ENCODE results near the gene RAN.
A peak's percentile ranks its signal among the peaks of the same experiment; 100 is the strongest.
"Not testable (repeated sequence)": the region's sequence is repeated elsewhere in the genome, so short reads cannot be mapped to it uniquely, and the experiment has no call there.

RAN gene

DNA sequence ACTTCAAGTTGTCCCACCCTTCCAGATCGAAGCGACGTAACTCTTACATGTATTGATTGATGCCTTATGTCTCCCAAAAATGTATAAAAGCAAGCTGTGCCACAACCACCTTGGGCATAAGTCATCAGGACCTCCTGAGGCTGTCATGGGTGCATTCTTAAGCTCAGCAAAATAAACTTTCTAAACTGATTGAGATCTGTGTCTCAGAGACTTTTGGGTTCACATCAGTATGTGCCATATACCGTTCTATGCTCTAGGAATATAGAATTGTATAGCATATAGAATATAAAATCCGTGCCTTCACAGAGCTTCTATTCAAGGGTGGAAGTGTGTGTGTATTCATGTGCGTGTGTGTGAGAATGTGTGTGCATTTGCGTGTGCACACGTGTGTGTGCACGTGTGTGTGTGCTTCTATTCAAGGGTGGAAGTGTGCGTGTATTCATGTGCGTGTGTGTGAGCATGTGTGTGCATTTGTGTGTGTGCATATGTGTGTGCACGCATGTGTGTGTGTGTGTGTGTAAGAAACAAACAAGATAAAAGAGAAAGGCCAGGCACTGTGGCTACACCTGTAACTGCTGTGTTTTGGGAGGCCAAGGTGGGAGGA lies 21.3 kb upstream of the RAN start:
- Histone ChIP-seq H3K36me3 (ENCODE audit: control insufficient read depth, insufficient read depth, low read length) (no peaks in the 10 kb centered on the region), H3K4me3 (ENCODE audit: extremely low read depth, insufficient read depth, low read length, poor library complexity, severe bottlenecking) (no peak overlapping the region), H3K9me3 (ENCODE audit: control insufficient read depth, low read length) (no peaks in the 10 kb centered on the region), H3K4me1 (ENCODE audit: control insufficient read depth, insufficient read depth, low read length, poor library complexity, severe bottlenecking) (no peaks in the 10 kb centered on the region), H3K27ac (ENCODE audit: low read depth, low read length, severe bottlenecking) (no peak overlapping the region)
- 90 to 92% methylated on average over 8 to 10 of the region's 12 CpGs for WGBS, 2 experiments (ENCODE audit: insufficient coverage in 2 of 2)

DNA sequence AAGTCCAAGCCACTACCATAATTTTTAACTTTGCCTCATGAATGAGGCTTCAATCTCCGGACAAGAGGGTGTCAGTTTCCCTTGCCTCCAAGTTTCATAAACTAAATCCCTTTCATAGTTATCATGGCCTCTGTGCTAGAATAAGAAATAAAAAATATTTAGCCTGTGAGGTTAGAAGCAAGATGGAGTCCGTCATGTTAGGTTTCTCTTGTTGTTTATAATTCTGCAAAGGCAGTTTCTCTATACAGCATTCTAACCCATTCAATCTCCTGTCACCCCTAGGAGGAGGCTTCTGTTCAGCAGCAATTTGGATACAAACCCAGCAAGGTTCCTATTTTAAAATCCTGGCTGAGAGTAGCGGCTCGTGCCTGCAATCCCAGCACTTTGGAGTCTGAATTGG lies 15.8 kb upstream of the RAN start:
- H3K9me3 ChIP-seq (ENCODE audit: control insufficient read depth, low read length) = peaks cover 7% of the 10 kb centered on the region
- no peak overlapping the region for H3K27ac ChIP-seq (ENCODE audit: low read depth, low read length, severe bottlenecking)
- no peak overlapping the region for H3K4me3 ChIP-seq (ENCODE audit: extremely low read depth, insufficient read depth, low read length, poor library complexity, severe bottlenecking)
- no peaks in the 10 kb centered on the region for H3K4me1 ChIP-seq (ENCODE audit: control insufficient read depth, insufficient read depth, low read length, poor library complexity, severe bottlenecking)
- H3K36me3 ChIP-seq (ENCODE audit: control insufficient read depth, insufficient read depth, low read length) = no peaks in the 10 kb centered on the region
- WGBS, 2 experiments (ENCODE audit: insufficient coverage in 2 of 2) = 95% methylated on average over 2 of the region's 4 CpGs; no CpG with 5 or more reads in 1 of the 2 experiments

DNA sequence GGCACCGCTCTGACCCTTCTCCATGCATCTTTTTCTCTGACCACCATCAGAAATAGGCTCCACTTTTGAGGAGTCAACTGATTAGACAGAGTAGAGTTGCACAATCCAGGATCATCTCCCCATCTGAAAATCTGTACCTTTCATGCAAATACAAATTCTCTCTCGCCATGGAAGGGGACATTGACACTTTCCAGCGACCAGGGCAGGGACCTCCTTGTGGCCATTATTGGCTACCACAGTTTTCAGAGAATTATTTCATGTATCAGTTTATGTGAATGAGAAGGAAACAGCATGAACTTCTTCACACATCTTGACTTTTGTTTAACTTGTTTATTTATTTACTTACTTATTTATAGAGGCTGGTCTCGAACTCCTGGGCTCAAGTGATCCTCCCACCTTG lies 13.8 kb upstream of the RAN start:
- Histone ChIP-seq H3K4me1 (ENCODE audit: control insufficient read depth, insufficient read depth, low read length, poor library complexity, severe bottlenecking) (no peaks in the 10 kb centered on the region), H3K9me3 (ENCODE audit: control insufficient read depth, low read length) (peaks cover 7% of the 10 kb centered on the region), H3K4me3 (ENCODE audit: extremely low read depth, insufficient read depth, low read length, poor library complexity, severe bottlenecking) (no peak overlapping the region), H3K27ac (ENCODE audit: low read depth, low read length, severe bottlenecking) (no peak overlapping the region), H3K36me3 (ENCODE audit: control insufficient read depth, insufficient read depth, low read length) (no peaks in the 10 kb centered on the region)
- WGBS, 2 experiments (ENCODE audit: insufficient coverage in 2 of 2) = 80 to 92% methylated on average over 2 of the region's 4 CpGs

DNA sequence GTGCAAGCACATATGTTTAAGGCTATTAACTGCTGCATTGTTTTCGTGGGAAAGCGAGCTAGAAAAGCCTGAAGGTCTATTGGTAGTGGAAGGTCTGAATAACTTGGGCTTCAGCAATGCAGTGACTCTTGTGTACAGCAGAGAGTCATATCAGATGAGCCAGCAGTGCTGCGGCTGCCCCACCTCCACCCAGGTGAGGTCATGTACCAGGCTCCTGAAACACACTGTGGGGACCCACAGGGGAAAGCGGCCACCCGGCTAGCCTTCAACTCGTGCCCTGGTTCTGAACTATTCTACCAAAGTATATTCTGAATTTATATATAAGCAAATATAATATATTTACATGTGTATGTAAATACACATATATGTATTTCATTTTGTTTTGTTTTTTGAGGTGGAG lies 12.7 kb upstream of the RAN start:
- H3K4me3 ChIP-seq (ENCODE audit: extremely low read depth, insufficient read depth, low read length, poor library complexity, severe bottlenecking) = no peak overlapping the region
- 90 to 100% methylated on average over 2 to 3 of the region's 6 CpGs for WGBS, 2 experiments (ENCODE audit: insufficient coverage in 2 of 2)
- H3K27ac ChIP-seq (ENCODE audit: low read depth, low read length, severe bottlenecking) = no peak overlapping the region
- no peaks in the 10 kb centered on the region for H3K36me3 ChIP-seq (ENCODE audit: control insufficient read depth, insufficient read depth, low read length)
- H3K4me1 ChIP-seq (ENCODE audit: control insufficient read depth, insufficient read depth, low read length, poor library complexity, severe bottlenecking) = no peaks in the 10 kb centered on the region
- peaks cover 7% of the 10 kb centered on the region for H3K9me3 ChIP-seq (ENCODE audit: control insufficient read depth, low read length)

DNA sequence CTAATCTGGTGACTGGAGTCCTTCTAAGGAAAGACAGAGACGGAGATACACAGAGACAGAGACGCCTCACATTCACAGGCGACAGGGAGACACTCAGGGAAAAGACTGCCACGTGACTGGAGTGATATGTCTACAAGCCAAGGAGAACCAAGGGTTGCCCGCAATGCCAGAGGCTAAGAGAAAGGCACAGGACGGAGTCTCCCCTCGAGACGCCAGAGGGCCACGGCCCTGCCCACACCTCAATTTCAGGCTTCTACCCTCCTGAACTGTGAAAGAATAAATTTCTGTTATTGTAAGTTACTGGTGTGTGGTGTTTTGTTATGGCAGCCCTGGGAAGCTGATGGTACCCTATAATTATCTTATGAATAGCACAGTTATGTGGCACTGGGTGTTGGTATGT lies 11.6 kb upstream of the RAN start:
- no peak overlapping the region for H3K4me3 ChIP-seq (ENCODE audit: extremely low read depth, insufficient read depth, low read length, poor library complexity, severe bottlenecking)
- H3K4me1 ChIP-seq (ENCODE audit: control insufficient read depth, insufficient read depth, low read length, poor library complexity, severe bottlenecking) = no peaks in the 10 kb centered on the region
- H3K36me3 ChIP-seq (ENCODE audit: control insufficient read depth, insufficient read depth, low read length) = no peaks in the 10 kb centered on the region
- peaks cover 7% of the 10 kb centered on the region for H3K9me3 ChIP-seq (ENCODE audit: control insufficient read depth, low read length)
- no peak overlapping the region for H3K27ac ChIP-seq (ENCODE audit: low read depth, low read length, severe bottlenecking)
- 95% methylated on average over 5 to 8 of the region's 9 CpGs for WGBS, 2 experiments (ENCODE audit: insufficient coverage in 2 of 2)

DNA sequence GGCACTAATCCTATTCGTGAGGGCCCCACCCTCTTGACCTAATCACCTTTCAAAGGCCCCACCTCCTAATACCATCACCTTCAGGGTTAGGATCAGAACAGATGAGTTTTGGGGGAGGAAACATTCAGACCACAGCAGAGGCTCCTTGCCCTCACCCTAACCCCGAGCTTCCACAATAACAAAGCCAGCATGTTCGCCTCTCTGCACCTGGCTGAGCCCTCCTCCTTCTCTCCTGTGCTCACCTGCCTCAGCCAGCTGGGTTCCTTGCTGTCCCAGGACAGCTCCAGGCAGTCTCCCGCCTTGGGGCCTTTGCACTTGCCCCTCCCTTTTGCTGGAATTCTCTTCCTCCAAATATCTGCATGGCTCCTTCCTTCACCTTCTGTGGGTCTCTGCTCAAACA lies 9.7 kb upstream of the RAN start:
- no peaks in the 10 kb centered on the region for H3K9me3 ChIP-seq (ENCODE audit: control insufficient read depth, low read length)
- no peak overlapping the region for H3K4me3 ChIP-seq (ENCODE audit: extremely low read depth, insufficient read depth, low read length, poor library complexity, severe bottlenecking)
- H3K27ac ChIP-seq (ENCODE audit: low read depth, low read length, severe bottlenecking) = no peak overlapping the region
- H3K36me3 ChIP-seq (ENCODE audit: control insufficient read depth, insufficient read depth, low read length) = no peaks in the 10 kb centered on the region
- WGBS, 2 experiments (ENCODE audit: insufficient coverage in 2 of 2) = 85 to 96% methylated on average over 2 to 3 of the region's 4 CpGs
- H3K4me1 ChIP-seq (ENCODE audit: control insufficient read depth, insufficient read depth, low read length, poor library complexity, severe bottlenecking) = no peaks in the 10 kb centered on the region

DNA sequence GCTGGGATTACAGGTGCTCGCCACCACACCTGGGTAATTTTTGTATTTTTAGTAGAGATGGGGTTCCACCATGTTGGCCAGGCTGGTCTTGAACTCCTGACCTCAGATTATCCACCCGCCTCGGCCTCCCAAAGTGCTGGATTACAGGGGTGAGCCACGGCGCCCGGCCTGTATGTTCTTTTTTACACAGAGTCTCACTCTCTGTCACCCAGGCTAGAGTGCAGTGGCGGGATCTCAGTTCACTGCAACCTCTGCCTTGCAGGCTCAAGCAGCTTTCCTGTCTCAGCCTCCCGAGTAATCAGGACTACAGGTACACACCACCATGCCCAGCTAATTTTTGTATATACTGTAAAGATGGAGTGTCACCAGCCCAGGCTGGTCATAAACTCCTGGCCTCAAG lies 9.1 kb upstream of the RAN start:
- 88 to 96% methylated on average over 5 to 7 of the region's 8 CpGs for WGBS, 2 experiments (ENCODE audit: insufficient coverage in 2 of 2)

DNA sequence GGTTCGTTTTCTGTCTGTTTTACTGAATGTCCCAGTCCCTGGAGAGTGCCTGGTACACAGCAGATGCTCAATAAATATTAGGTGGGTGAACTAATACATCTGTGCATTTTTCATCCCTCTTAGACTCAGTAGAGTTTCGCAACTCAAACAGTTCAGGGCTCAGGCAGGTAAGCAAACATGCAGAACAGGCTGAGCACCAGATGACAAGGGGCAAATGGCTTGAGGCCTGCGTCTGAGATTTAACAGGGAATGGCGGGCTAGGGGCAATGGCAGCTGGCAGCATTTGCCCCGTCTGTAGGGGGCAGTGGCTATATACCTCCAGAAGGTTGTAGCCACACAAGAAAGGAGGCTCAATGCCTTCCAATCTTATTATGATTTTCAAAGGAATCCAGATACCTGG lies 8.6 kb upstream of the RAN start:
- Histone ChIP-seq H3K4me3 (ENCODE audit: extremely low read depth, insufficient read depth, low read length, poor library complexity, severe bottlenecking) (no peak overlapping the region), H3K36me3 (ENCODE audit: control insufficient read depth, insufficient read depth, low read length) (no peaks in the 10 kb centered on the region), H3K4me1 (ENCODE audit: control insufficient read depth, insufficient read depth, low read length, poor library complexity, severe bottlenecking) (no peaks in the 10 kb centered on the region), H3K9me3 (ENCODE audit: control insufficient read depth, low read length) (no peaks in the 10 kb centered on the region), H3K27ac (ENCODE audit: low read depth, low read length, severe bottlenecking) (no peak overlapping the region)
- WGBS, 2 experiments (ENCODE audit: insufficient coverage in 2 of 2) = 89 to 93% methylated on average over 2 to 4 of the region's 5 CpGs

More for the DNA sequence above, 9.1 kb upstream of the RAN start:
- H3K4me1 ChIP-seq (ENCODE audit: control insufficient read depth, insufficient read depth, low read length, poor library complexity, severe bottlenecking); H3K27ac ChIP-seq (ENCODE audit: low read depth, low read length, severe bottlenecking); H3K9me3 ChIP-seq (ENCODE audit: control insufficient read depth, low read length); H3K4me3 ChIP-seq (ENCODE audit: extremely low read depth, insufficient read depth, low read length, poor library complexity, severe bottlenecking); H3K36me3 ChIP-seq (ENCODE audit: control insufficient read depth, insufficient read depth, low read length): not testable (repeated sequence)

DNA sequence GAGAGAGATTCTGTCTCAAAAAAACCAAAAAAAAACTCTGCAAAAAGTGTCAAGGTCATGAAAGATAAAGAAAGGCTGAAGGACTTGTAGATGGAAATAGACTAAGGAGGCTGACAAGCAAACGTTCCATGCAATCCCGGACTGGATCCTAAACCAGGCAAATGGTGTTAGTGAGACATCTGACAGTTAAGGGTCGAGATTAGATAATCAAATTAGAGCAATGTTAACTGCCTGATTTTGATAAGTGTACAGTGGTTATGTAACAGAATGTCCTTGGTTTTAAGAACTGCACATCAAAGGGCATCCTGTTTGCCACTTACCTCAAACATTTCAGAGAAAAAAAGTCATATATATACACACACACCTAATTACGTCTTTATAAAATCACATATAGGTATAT lies 3.5 kb upstream of the RAN start:
- WGBS, 2 experiments (ENCODE audit: insufficient coverage in 2 of 2) = 33 to 57% methylated on average over 2 to 3 of the region's 4 CpGs

DNA sequence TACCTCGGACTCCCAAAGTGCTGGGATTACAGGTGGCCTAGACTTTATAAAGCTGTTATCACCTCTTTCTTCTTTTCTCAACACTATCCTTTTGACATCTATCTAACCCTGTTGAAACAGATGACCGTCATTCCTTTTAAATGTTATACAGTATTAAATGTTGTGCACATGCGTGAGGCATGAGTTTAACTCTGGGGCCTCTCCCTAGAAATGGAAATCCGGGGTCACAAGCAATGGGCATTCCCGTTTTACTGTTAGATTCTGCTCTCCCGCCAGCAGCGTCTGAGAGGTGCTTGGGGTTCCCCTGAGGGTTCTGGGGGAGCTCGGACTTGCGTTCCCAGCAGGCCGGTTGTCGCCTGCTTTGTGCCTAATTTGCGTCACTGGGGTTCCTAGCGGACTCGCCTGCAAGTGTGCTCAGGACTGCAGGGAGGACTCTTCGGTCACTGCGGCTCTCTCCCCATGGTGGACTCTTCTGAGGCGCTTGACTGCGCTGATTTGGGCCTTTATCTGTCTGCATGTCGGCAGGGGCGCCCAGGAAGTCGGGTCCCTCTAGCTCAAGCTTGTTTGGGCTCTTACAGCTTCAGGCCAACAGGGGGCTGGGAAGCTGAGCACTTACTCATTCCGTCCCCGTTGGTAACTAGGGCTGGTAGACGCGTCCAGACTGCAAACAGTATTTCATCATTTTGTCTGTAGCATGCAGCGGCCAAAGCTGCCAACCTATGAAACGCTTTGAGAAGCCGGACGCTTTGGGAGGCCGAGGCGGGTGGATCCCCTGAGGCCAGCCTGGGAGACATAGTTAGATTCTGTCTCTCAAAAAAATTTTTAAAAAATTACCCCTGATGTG lies 1.2 kb upstream of the RAN start:
- Histone ChIP-seq H3K9me3 (ENCODE audit: control insufficient read depth, low read length) (no peaks in the 10 kb centered on the region), H3K4me1 (ENCODE audit: control insufficient read depth, insufficient read depth, low read length, poor library complexity, severe bottlenecking) (peaks cover 11% of the 10 kb centered on the region), H3K27ac (ENCODE audit: low read depth, low read length, severe bottlenecking) (peak overlapping the region; percentile 75), H3K4me3 (ENCODE audit: extremely low read depth, insufficient read depth, low read length, poor library complexity, severe bottlenecking) (peak overlapping the region; percentile 42), H3K36me3 (ENCODE audit: control insufficient read depth, insufficient read depth, low read length) (peaks cover 31% of the 10 kb centered on the region)
- 73 to 77% methylated on average over 29 to 30 of the region's 31 CpGs for WGBS, 2 experiments (ENCODE audit: insufficient coverage in 2 of 2)

More for the DNA sequence above, 3.5 kb upstream of the RAN start:
- Histone ChIP-seq H3K4me3 (ENCODE audit: extremely low read depth, insufficient read depth, low read length, poor library complexity, severe bottlenecking) (no peak overlapping the region), H3K36me3 (ENCODE audit: control insufficient read depth, insufficient read depth, low read length) (peaks cover 8% of the 10 kb centered on the region), H3K27ac (ENCODE audit: low read depth, low read length, severe bottlenecking) (no peak overlapping the region), H3K4me1 (ENCODE audit: control insufficient read depth, insufficient read depth, low read length, poor library complexity, severe bottlenecking) (no peaks in the 10 kb centered on the region), H3K9me3 (ENCODE audit: control insufficient read depth, low read length) (no peaks in the 10 kb centered on the region)
